SH-SY5Y (cell line): ENCODE data around the gene CSRP2.

Source experiments
- GATA2 ChIP-seq: IDR thresholded peaks from 2 replicates; pipeline ENCODE4 v1.6.1; 2011; ENCODE audit warnings: mild to moderate bottlenecking, low read depth, low read length
- GATA3 ChIP-seq: IDR thresholded peaks from 2 replicates; pipeline ENCODE4 v1.6.1; 2011; ENCODE audit warnings: low read depth, mild to moderate bottlenecking, low read length, moderate library complexity

- no peak for TF ChIP-seq GATA2
- no peak for TF ChIP-seq GATA3
Observed at GRCh38 chr12:76899522-76899921, 20.7 kb upstream of the CSRP2 start.
